ENCODE data around the gene LTB4R2.

Gene LTB4R2

GRCh38 chr14:24309538-24310264 is at the start of gene LTB4R2:
Gene LTB4R2, plus strand, starts transcription at chr14:24310140. Its CDS starts 525 bp downstream, at chr14:24310665.
- DNase-seq (ENCODE audit: low read depth), result no peak

- no peak for DNase-seq (ENCODE audit: low read depth)
These were observed 49.2 kb upstream of the LTB4R2 start for GRCh38 chr14:24260780-24261157.

GRCh38 chr14:24261256-24261968 is 48.5 kb upstream of the LTB4R2 start:
- DNase-seq (ENCODE audit: low read depth), result no peak

- DNase-seq (ENCODE audit: low read depth), result no peak
These were observed 48.0 kb upstream of the LTB4R2 start for GRCh38 chr14:24261969-24262327.

- DNase-seq (ENCODE audit: low read depth), result no peak
These were observed 46.9 kb upstream of the LTB4R2 start, which contains the start of gene TGM1 for GRCh38 chr14:24262821-24263733. Gene TGM1, minus strand, starts transcription at chr14:24263177. Its CDS starts 825 bp downstream, at chr14:24262352.

GRCh38 chr14:24263848-24264247 is 46.1 kb upstream of the LTB4R2 start:
- DNase-seq (ENCODE audit: low read depth), result no peak

- no peak for DNase-seq (ENCODE audit: low read depth)
These were observed 45.6 kb upstream of the LTB4R2 start for GRCh38 chr14:24264298-24264697.

- DNase-seq (ENCODE audit: low read depth), result no peak
These were observed 43.3 kb upstream of the LTB4R2 start for GRCh38 chr14:24266344-24267244.

- no peak for DNase-seq (ENCODE audit: low read depth)
These were observed 42.4 kb upstream of the LTB4R2 start for GRCh38 chr14:24267516-24267915.

- no peak for DNase-seq (ENCODE audit: low read depth)
These were observed 41.7 kb upstream of the LTB4R2 start for GRCh38 chr14:24268225-24268624.

- no peak for DNase-seq (ENCODE audit: low read depth)
These were observed 40.6 kb upstream of the LTB4R2 start for GRCh38 chr14:24269368-24269767.

- DNase-seq (ENCODE audit: low read depth), result no peak
These were observed 39.9 kb upstream of the LTB4R2 start for GRCh38 chr14:24269910-24270536.

GRCh38 chr14:24270537-24271133 is 39.3 kb upstream of the LTB4R2 start:
- no peak for DNase-seq (ENCODE audit: low read depth)

GRCh38 chr14:24271134-24271833 is 38.7 kb upstream of the LTB4R2 start, which contains the start of gene RABGGTA:
Gene RABGGTA, minus strand, starts transcription at chr14:24271597. Its CDS starts 482 bp downstream, at chr14:24271115.
- DNase-seq (ENCODE audit: low read depth), result peak; percentile 69

- DNase-seq (ENCODE audit: low read depth), result no peak
These were observed 38.1 kb upstream of the LTB4R2 start for GRCh38 chr14:24271834-24272263.

GRCh38 chr14:24272467-24272866 is 37.5 kb upstream of the LTB4R2 start:
- DNase-seq (ENCODE audit: low read depth), result no peak

GRCh38 chr14:24273422-24273998 is 36.4 kb upstream of the LTB4R2 start:
- no peak for DNase-seq (ENCODE audit: low read depth)

- DNase-seq (ENCODE audit: low read depth), result no peak
These were observed 35.8 kb upstream of the LTB4R2 start for GRCh38 chr14:24274101-24274543.

GRCh38 chr14:24277071-24277470 is 32.9 kb upstream of the LTB4R2 start:
- DNase-seq (ENCODE audit: low read depth), result no peak
